ENCODE data around the gene CELF4. TPM values are rescaled to one million over a fixed set of nuclear protein-coding genes. Genes with fewer than 3 reads are reported as not detected.

Gene CELF4
- total and polyA plus RNA-seq, 9 donors: 0.18 to 2.0 (median 1.1) TPM

DNA sequence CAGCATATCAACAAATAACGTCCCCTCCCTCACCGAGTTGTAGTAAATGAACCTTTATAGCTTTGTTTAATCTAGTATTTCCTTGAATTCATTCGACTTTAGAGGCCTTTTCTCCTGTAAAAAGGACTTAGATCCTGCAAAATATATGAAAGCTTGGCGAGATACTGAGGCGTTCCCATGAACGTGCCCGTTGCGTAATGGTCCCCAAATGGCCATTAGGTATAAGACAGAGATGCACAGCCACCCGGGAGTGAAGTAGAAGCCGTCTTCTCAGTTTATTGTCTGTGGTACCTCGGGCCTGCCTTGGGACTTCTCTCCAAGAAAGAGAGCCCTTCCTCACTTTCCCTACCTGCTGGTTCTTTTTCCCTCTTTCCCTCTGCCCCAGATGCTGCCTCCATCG lies 310.6 kb downstream of the CELF4 start:
- Histone ChIP-seq H3K4me3 (ENCODE audit: low read length) (no peak overlapping the region), H3K27me3 (ENCODE audit: control insufficient read depth, insufficient read depth, low read length) (peaks cover 60% of the 10 kb centered on the region), H3K9me3 (replicated peaks; ENCODE audit: control insufficient read depth, low read depth, low read length) (no peaks in the 10 kb centered on the region), H3K36me3 (ENCODE audit: control insufficient read depth, insufficient read depth, low read length) (no peaks in the 10 kb centered on the region), H3K27ac (ENCODE audit: low read length) (no peak overlapping the region), H3K4me1 (ENCODE audit: control insufficient read depth, insufficient read depth, low read length) (peaks cover 6% of the 10 kb centered on the region)
- 0% methylated on average over 1 of the region's 12 CpGs for WGBS (ENCODE audit: insufficient coverage)
- DNase-seq: no peak

DNA sequence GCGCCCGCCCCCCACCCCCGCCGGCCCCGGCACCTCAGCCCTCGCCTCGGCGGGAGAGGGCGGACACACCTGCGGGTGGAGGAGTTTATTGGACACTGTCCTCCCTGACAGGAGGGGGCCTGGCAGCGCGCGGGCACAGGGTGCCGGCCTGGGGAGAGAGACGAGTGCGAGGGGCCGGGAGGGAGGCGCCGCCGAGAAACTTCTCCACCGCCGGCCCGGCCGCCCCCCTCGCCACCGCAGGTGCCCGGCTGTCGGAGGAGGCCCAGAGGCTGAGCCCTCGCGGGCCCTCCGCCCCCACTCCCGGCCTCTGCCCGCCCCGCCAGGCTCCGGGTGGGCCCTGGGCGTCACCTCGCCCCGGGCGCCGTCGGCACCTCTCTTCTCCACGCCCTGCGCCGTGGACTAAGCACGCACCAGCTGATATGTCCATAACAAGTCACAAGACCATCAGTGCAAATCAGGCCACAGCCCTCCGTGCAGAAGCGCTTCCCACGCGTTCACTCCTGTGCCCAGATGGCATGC lies 311.3 kb downstream of the CELF4 start:
- no peak overlapping the region for H3K27ac ChIP-seq (ENCODE audit: low read length)
- no peak for DNase-seq
- H3K4me1 ChIP-seq (ENCODE audit: control insufficient read depth, insufficient read depth, low read length): peaks cover 6% of the 10 kb centered on the region
- no peaks in the 10 kb centered on the region for H3K9me3 ChIP-seq (replicated peaks; ENCODE audit: control insufficient read depth, low read depth, low read length)
- WGBS (ENCODE audit: insufficient coverage): 1% methylated on average over 49 of the region's 49 CpGs
- H3K4me3 ChIP-seq (ENCODE audit: low read length): peak overlapping the region; percentile 22
- H3K27me3 ChIP-seq (ENCODE audit: control insufficient read depth, insufficient read depth, low read length): peaks cover 55% of the 10 kb centered on the region
- H3K36me3 ChIP-seq (ENCODE audit: control insufficient read depth, insufficient read depth, low read length): no peaks in the 10 kb centered on the region

DNA sequence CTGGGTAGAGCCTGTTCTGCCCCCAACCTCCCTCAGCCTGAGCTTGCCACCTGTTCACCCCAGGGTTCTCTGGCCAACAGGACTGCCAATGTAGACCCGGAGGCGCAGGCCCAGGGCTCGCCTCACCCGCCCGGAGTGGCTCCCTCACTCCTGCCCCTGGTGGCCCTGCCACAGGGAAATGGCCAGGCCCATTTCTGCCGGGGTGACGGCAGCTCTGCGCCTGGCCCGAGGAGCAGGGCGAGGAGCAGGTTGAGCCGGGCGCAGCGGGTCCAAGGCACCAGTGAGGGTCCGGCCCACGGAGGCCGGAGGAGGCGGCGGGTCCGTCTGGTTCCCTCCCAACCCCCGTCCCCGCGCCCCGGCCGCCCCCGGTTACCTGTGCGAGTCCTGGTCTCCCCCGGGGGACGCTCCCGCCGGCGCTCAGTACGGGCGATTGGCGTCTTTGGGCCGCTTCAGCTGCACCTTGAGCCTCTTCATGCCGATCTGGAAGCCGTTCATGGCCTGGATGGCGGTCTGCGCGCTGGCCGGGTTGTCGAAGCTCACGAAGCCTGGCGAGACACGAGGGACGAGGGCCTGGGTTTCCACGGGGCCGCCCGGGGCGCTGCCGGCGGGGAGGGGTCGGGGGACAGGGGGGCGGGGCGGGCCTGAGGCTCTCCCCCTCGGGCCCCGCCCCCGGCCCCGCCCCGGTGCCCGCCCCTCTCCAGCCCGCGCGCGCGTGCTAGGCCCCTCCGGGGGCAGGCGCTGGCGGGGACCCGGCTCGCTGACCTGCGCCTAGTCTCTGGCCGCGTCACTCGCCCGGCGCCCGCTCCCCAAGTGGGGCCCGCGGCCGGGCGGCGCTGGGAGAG lies 312.0 kb downstream of the CELF4 start:
- 2% methylated on average over 54 of the region's 83 CpGs for WGBS (ENCODE audit: insufficient coverage)
- Histone ChIP-seq H3K36me3 (ENCODE audit: control insufficient read depth, insufficient read depth, low read length) (no peaks in the 10 kb centered on the region), H3K4me1 (ENCODE audit: control insufficient read depth, insufficient read depth, low read length) (peaks cover 6% of the 10 kb centered on the region), H3K27ac (ENCODE audit: low read length) (no peak overlapping the region), H3K27me3 (ENCODE audit: control insufficient read depth, insufficient read depth, low read length) (peaks cover 52% of the 10 kb centered on the region), H3K4me3 (ENCODE audit: low read length) (peak overlapping the region; percentile 17), H3K9me3 (replicated peaks; ENCODE audit: control insufficient read depth, low read depth, low read length) (no peaks in the 10 kb centered on the region)
- DNase-seq: peak; percentile 37

GRCh38 chr18:37252854-37253393 lies 312.7 kb downstream of the CELF4 start:
- H3K9me3 ChIP-seq (replicated peaks; ENCODE audit: control insufficient read depth, low read depth, low read length): no peaks in the 10 kb centered on the region
- H3K27ac ChIP-seq (ENCODE audit: low read length): no peak overlapping the region
- H3K27me3 ChIP-seq (ENCODE audit: control insufficient read depth, insufficient read depth, low read length): peaks cover 47% of the 10 kb centered on the region
- no peak overlapping the region for H3K4me3 ChIP-seq (ENCODE audit: low read length)
- DNase-seq: no peak
- H3K4me1 ChIP-seq (ENCODE audit: control insufficient read depth, insufficient read depth, low read length): peaks cover 6% of the 10 kb centered on the region
- 35% methylated on average over 6 of the region's 12 CpGs for WGBS (ENCODE audit: insufficient coverage)
- H3K36me3 ChIP-seq (ENCODE audit: control insufficient read depth, insufficient read depth, low read length): no peaks in the 10 kb centered on the region

- DNase-seq: no peak
- Histone ChIP-seq H3K4me1 (ENCODE audit: control insufficient read depth, insufficient read depth, low read length) (peaks cover 6% of the 10 kb centered on the region), H3K27me3 (ENCODE audit: control insufficient read depth, insufficient read depth, low read length) (peaks cover 42% of the 10 kb centered on the region), H3K4me3 (ENCODE audit: low read length) (no peak overlapping the region), H3K27ac (ENCODE audit: low read length) (no peak overlapping the region), H3K9me3 (replicated peaks; ENCODE audit: control insufficient read depth, low read depth, low read length) (no peaks in the 10 kb centered on the region), H3K36me3 (ENCODE audit: control insufficient read depth, insufficient read depth, low read length) (no peaks in the 10 kb centered on the region)
- 86% methylated on average over 3 of the region's 3 CpGs for WGBS (ENCODE audit: insufficient coverage)
Measured at GRCh38 chr18:37252342-37252741, 313.3 kb downstream of the CELF4 start.

DNA sequence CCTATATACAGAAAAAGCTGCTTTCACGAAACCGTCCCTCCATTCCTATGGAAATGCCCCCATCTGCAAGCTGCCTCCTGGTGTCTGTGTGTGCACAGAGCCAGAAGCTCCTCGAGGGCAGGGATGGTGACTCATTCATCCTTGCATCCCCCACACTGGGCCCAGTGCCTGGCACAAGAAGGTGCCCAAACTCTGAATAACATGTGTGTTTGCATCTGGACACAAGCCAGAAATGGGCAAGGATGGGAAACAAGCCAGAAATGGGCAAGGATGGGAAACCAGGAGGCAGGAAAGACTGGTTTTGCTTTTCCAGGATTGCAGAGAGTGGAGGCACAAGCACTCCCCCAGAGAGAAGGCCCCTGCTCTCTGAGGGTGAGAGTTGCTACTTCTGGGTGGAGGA lies 313.9 kb downstream of the CELF4 start:
- Histone ChIP-seq H3K4me3 (ENCODE audit: low read length) (no peak overlapping the region), H3K9me3 (replicated peaks; ENCODE audit: control insufficient read depth, low read depth, low read length) (no peaks in the 10 kb centered on the region), H3K4me1 (ENCODE audit: control insufficient read depth, insufficient read depth, low read length) (peaks cover 6% of the 10 kb centered on the region), H3K36me3 (ENCODE audit: control insufficient read depth, insufficient read depth, low read length) (no peaks in the 10 kb centered on the region), H3K27me3 (ENCODE audit: control insufficient read depth, insufficient read depth, low read length) (peaks cover 39% of the 10 kb centered on the region), H3K27ac (ENCODE audit: low read length) (no peak overlapping the region)
- 76% methylated on average over 3 of the region's 3 CpGs for WGBS (ENCODE audit: insufficient coverage)
- no peak for DNase-seq

DNA sequence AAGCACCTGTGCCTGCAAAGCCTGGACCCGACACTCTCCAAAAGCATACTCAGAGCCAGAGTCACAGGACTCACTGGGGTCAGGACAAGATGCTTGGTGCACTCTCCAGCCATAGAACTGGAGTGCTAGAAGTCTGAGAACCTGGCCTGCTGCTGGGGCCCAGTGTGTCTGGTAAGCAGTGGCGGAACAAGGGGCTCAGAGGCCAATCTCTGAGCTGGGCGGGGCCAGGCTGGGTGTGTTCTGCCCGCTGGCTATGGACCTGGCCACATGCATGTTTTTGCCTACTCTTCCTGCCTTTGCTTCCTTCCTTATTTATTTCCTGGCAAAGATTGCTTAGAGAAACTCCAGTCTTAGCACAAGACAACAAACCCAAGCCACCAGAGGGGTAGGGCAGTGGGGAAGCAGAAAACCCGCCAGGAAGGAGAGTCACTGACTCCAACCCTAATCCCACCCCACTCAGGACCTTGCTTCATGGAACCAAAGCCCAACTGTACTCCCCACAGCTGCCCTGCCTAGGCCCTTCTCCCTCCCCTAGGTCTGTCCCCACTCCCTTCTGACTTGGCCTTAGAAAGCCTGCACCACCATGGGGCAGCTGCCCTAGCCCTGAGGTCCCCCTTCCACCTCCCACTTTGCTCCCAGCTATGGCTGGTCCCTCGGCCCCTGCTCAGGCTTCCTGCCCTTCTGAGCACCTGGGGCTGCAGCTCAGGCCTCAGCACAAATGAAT lies 315.5 kb downstream of the CELF4 start:
- Histone ChIP-seq H3K4me3 (ENCODE audit: low read length) (no peak overlapping the region), H3K27me3 (ENCODE audit: control insufficient read depth, insufficient read depth, low read length) (peaks cover 29% of the 10 kb centered on the region), H3K4me1 (ENCODE audit: control insufficient read depth, insufficient read depth, low read length) (peaks cover 6% of the 10 kb centered on the region), H3K9me3 (replicated peaks; ENCODE audit: control insufficient read depth, low read depth, low read length) (no peaks in the 10 kb centered on the region), H3K36me3 (ENCODE audit: control insufficient read depth, insufficient read depth, low read length) (no peaks in the 10 kb centered on the region), H3K27ac (ENCODE audit: low read length) (no peak overlapping the region)
- WGBS (ENCODE audit: insufficient coverage): 71% methylated on average over 6 of the region's 6 CpGs
- DNase-seq: no peak

- H3K27ac ChIP-seq (ENCODE audit: low read length): no peak overlapping the region
- H3K4me3 ChIP-seq (ENCODE audit: low read length): no peak overlapping the region
- H3K4me1 ChIP-seq (ENCODE audit: control insufficient read depth, insufficient read depth, low read length): peaks cover 3% of the 10 kb centered on the region
- DNase-seq: no peak
- WGBS (ENCODE audit: insufficient coverage): 75% methylated on average over 9 of the region's 11 CpGs
- H3K27me3 ChIP-seq (ENCODE audit: control insufficient read depth, insufficient read depth, low read length): peaks cover 26% of the 10 kb centered on the region
- H3K36me3 ChIP-seq (ENCODE audit: control insufficient read depth, insufficient read depth, low read length): no peaks in the 10 kb centered on the region
- no peaks in the 10 kb centered on the region for H3K9me3 ChIP-seq (replicated peaks; ENCODE audit: control insufficient read depth, low read depth, low read length)
Measured at GRCh38 chr18:37249171-37249886, 316.3 kb downstream of the CELF4 start.

- Histone ChIP-seq H3K4me3 (ENCODE audit: low read length) (no peak overlapping the region), H3K27me3 (ENCODE audit: control insufficient read depth, insufficient read depth, low read length) (peaks cover 24% of the 10 kb centered on the region), H3K4me1 (ENCODE audit: control insufficient read depth, insufficient read depth, low read length) (no peaks in the 10 kb centered on the region), H3K9me3 (replicated peaks; ENCODE audit: control insufficient read depth, low read depth, low read length) (no peaks in the 10 kb centered on the region), H3K36me3 (ENCODE audit: control insufficient read depth, insufficient read depth, low read length) (no peaks in the 10 kb centered on the region), H3K27ac (ENCODE audit: low read length) (no peak overlapping the region)
- WGBS (ENCODE audit: insufficient coverage): 64% methylated on average over 5 of the region's 5 CpGs
- no peak for DNase-seq
Measured at GRCh38 chr18:37248281-37248680, 317.3 kb downstream of the CELF4 start.

Measured in muscle of leg (tissue), 11 donors.